Activated gamma-delta T cell treated with Interleukin-2 at 50 U/mL for 16 hours (primary cell): ENCODE results near the gene SDCBP2.

Source experiments
- DNase-seq: peaks from one replicate; pipeline ENCODE4 v3.0.0-alpha.2; 2020

The SDCBP2 gene

GRCh38 chr20:1328680-1329330 lies at the start of gene SDCBP2:
SDCBP2 (minus strand) TSS chr20:1329139; CDS start chr20:1320416, 8,723 bp downstream.
- DNase-seq = no peak

- no peak for DNase-seq
Measured at GRCh38 chr20:1378735-1379125, 49.8 kb upstream of the SDCBP2 start.

- DNase-seq = no peak
Measured at GRCh38 chr20:1377984-1378734, 49.2 kb upstream of the SDCBP2 start.

GRCh38 chr20:1377341-1377871 lies 48.5 kb upstream of the SDCBP2 start:
- DNase-seq = no peak

GRCh38 chr20:1376408-1377270 lies 47.7 kb upstream of the SDCBP2 start:
- DNase-seq = no peak

GRCh38 chr20:1376007-1376406 lies 47.1 kb upstream of the SDCBP2 start:
- DNase-seq = no peak

GRCh38 chr20:1375515-1375914 lies 46.6 kb upstream of the SDCBP2 start:
- no peak for DNase-seq

GRCh38 chr20:1374246-1374645 lies 45.3 kb upstream of the SDCBP2 start:
- no peak for DNase-seq

GRCh38 chr20:1373614-1374013 lies 44.7 kb upstream of the SDCBP2 start:
- DNase-seq = no peak

GRCh38 chr20:1373036-1373435 lies 44.1 kb upstream of the SDCBP2 start:
- no peak for DNase-seq

- DNase-seq = no peak
Measured at GRCh38 chr20:1371830-1372539, 43.0 kb upstream of the SDCBP2 start.

- DNase-seq = no peak
Measured at GRCh38 chr20:1371202-1371782, 42.4 kb upstream of the SDCBP2 start.

- DNase-seq = no peak
Measured at GRCh38 chr20:1370548-1371110, 41.7 kb upstream of the SDCBP2 start.

GRCh38 chr20:1369970-1370369 lies 41.0 kb upstream of the SDCBP2 start:
- no peak for DNase-seq

GRCh38 chr20:1368448-1369199 lies 39.7 kb upstream of the SDCBP2 start:
- DNase-seq = no peak

- no peak for DNase-seq
Measured at GRCh38 chr20:1367479-1367878, 38.5 kb upstream of the SDCBP2 start.

- no peak for DNase-seq
Measured at GRCh38 chr20:1364106-1364505, 35.2 kb upstream of the SDCBP2 start.

GRCh38 chr20:1363522-1363921 lies 34.6 kb upstream of the SDCBP2 start:
- DNase-seq = no peak

- no peak for DNase-seq
Measured at GRCh38 chr20:1362484-1362883, 33.5 kb upstream of the SDCBP2 start.

- DNase-seq = no peak
Measured at GRCh38 chr20:1360094-1360846, 31.3 kb upstream of the SDCBP2 start.
